GM12875 (cell line): ENCODE results near the gene CD99L2.

Source experiments
- H3K4me3 ChIP-seq: one replicate; pipeline ENCODE4 v1.5.1; 2011; ENCODE audit warnings: low read depth, low read length, control low read depth
- CTCF ChIP-seq: IDR thresholded peaks from 2 replicates; pipeline ENCODE4 v1.5.1; 2011; ENCODE audit warnings: low read depth, mild to moderate bottlenecking, control low read depth, inconsistent platforms, low read length, moderate library complexity, borderline replicate concordance; ENCODE audit not compliant: insufficient read depth

CD99L2 gene

GRCh38 chrX:150765782-150766350 is 132.6 kb downstream of the CD99L2 start:
- no peak overlapping the region for H3K4me3 ChIP-seq
- no peak for TF ChIP-seq CTCF

- TF ChIP-seq CTCF = no peak
- H3K4me3 ChIP-seq = no peak overlapping the region
Observed at GRCh38 chrX:150765237-150765636, 133.2 kb downstream of the CD99L2 start.

- H3K4me3 ChIP-seq = no peak overlapping the region
- TF ChIP-seq CTCF = no peak
Observed at GRCh38 chrX:150763810-150764209, 134.7 kb downstream of the CD99L2 start.

- H3K4me3 ChIP-seq = no peak overlapping the region
- TF ChIP-seq CTCF = no peak
Observed at GRCh38 chrX:150763303-150763797, 135.1 kb downstream of the CD99L2 start.

GRCh38 chrX:150762258-150763165 is 136.0 kb downstream of the CD99L2 start:
- H3K4me3 ChIP-seq = no peak overlapping the region

GRCh38 chrX:150761819-150762216 is 136.7 kb downstream of the CD99L2 start:
- H3K4me3 ChIP-seq = no peak overlapping the region
- TF ChIP-seq CTCF = no peak

More at GRCh38 chrX:150762258-150763165, 136.0 kb downstream of the CD99L2 start:
- TF ChIP-seq CTCF = no peak
